Lower leg skin (tissue), 3 donors: ENCODE measurements around the gene SLC43A2.

Source experiments
- POLR2A ChIP-seq, 2 donors: fragments of 450-650 bp; IDR thresholded peaks; one replicate each; pipeline ENCODE4 v1.6.1; 2016 to 2017; ENCODE audit warnings: antibody characterized with exemption in 2 of 2, mild to moderate bottlenecking in 1 of 2, moderate library complexity in 1 of 2
- TF ChIP-seq, protein P1 (sequence below), 3 donors: fragments of 450-650 bp; IDR thresholded peaks; one replicate each; pipeline ENCODE4 v1.5.1; 2016; ENCODE audit warnings: antibody characterized with exemption in 3 of 3, mild to moderate bottlenecking in 3 of 3, moderate library complexity in 2 of 3

DNA sequence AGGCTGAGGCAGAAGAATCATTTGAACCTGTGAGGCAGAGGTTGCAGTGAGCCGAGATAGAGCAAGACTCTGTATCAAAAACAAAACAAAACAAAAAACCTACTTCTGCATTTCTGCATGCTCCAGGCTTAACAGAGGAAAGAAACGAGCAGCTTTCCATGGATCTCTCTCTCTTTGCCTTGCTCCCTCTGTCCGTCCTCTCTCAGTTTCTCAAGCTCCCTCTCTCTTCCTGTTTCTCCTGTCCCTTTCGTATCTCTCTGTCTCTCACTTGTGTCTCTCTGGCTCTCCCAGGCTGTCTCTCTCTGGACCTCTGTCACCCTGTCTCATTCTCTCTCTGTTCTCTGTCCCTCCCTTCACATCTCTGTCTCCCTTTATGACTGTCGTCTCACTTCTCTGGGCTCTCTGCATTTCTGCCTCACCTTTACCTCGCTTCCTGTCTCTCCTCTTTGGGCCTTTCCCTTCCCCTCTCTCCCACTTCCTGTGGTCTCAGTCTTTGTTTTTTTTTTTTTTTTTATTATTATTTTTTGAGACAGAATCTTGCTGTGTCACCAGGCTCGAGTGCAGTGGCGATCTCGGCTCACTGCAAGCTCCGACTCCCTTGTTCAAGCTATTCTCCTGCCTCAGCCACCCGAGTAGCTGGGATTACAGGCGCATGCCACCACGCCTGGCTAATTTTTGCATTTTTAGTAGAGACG lies 62.0 kb downstream of the SLC43A2 start:
- TF ChIP-seq, protein P1, sequence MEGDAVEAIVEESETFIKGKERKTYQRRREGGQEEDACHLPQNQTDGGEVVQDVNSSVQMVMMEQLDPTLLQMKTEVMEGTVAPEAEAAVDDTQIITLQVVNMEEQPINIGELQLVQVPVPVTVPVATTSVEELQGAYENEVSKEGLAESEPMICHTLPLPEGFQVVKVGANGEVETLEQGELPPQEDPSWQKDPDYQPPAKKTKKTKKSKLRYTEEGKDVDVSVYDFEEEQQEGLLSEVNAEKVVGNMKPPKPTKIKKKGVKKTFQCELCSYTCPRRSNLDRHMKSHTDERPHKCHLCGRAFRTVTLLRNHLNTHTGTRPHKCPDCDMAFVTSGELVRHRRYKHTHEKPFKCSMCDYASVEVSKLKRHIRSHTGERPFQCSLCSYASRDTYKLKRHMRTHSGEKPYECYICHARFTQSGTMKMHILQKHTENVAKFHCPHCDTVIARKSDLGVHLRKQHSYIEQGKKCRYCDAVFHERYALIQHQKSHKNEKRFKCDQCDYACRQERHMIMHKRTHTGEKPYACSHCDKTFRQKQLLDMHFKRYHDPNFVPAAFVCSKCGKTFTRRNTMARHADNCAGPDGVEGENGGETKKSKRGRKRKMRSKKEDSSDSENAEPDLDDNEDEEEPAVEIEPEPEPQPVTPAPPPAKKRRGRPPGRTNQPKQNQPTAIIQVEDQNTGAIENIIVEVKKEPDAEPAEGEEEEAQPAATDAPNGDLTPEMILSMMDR (IDR thresholded peaks at IDR 0.05), result no peak
- no peak for TF ChIP-seq POLR2A (IDR thresholded peaks at IDR 0.05)
